Measurements from ENCODE around the gene CFB. TPM values are rescaled to one million over a fixed set of nuclear protein-coding genes. Genes with fewer than 3 reads are reported as not detected.
"Not testable (repeated sequence)": the region's sequence is repeated elsewhere in the genome, so short reads cannot be mapped to it uniquely, and the experiment has no call there.

Gene CFB
- total RNA-seq, 1 donor from 2014 or later, result 0.81 TPM

GRCh38 chr6:31971279-31971992 is 25.5 kb downstream of the CFB start:
- TF ChIP-seq CTCF (conservative IDR thresholded peaks at IDR 0.05; ENCODE audit: low read depth, low read length), result no peak
- peak overlapping the region; percentile 90 for H3K4me3 ChIP-seq (ENCODE audit: low read depth, low read length)
- no peak for DNase-seq (ENCODE audit: low read depth)

GRCh38 chr6:31971993-31972708 is 26.3 kb downstream of the CFB start, which contains the start of gene DXO:
TSS of gene DXO (minus strand) at chr6:31972138. CDS start at chr6:31971675, 463 bp downstream.
- peak; percentile 88 for DNase-seq (ENCODE audit: low read depth)
- TF ChIP-seq CTCF (conservative IDR thresholded peaks at IDR 0.05; ENCODE audit: low read depth, low read length), result no peak
- H3K4me3 ChIP-seq (ENCODE audit: low read depth, low read length), result peak within 1 kb of the TSS; percentile 90

GRCh38 chr6:31972709-31973350 is 26.9 kb downstream of the CFB start:
- peak overlapping the region; percentile 90 for H3K4me3 ChIP-seq (ENCODE audit: low read depth, low read length)
- no peak for DNase-seq (ENCODE audit: low read depth)
- TF ChIP-seq CTCF (conservative IDR thresholded peaks at IDR 0.05; ENCODE audit: low read depth, low read length), result no peak

GRCh38 chr6:31976065-31976464 is 30.2 kb downstream of the CFB start:
- H3K4me3 ChIP-seq (ENCODE audit: low read depth, low read length); DNase-seq (ENCODE audit: low read depth): not testable (repeated sequence)

GRCh38 chr6:31977816-31978431 is 32.0 kb downstream of the CFB start:
- DNase-seq (ENCODE audit: low read depth), result no peak
- no peak for TF ChIP-seq CTCF (conservative IDR thresholded peaks at IDR 0.05; ENCODE audit: low read depth, low read length)
- no peak overlapping the region for H3K4me3 ChIP-seq (ENCODE audit: low read depth, low read length)

GRCh38 chr6:31978831-31979230 is 32.9 kb downstream of the CFB start:
- DNase-seq (ENCODE audit: low read depth), result no peak
- TF ChIP-seq CTCF (conservative IDR thresholded peaks at IDR 0.05; ENCODE audit: low read depth, low read length), result no peak
- no peak overlapping the region for H3K4me3 ChIP-seq (ENCODE audit: low read depth, low read length)
